ENCODE data around the gene DHH. TPM values are rescaled to one million over a fixed set of nuclear protein-coding genes. Genes with fewer than 3 reads are reported as not detected.

DHH gene
- total RNA-seq, 1 donor from 2014 or later: 0.39 TPM

DNA sequence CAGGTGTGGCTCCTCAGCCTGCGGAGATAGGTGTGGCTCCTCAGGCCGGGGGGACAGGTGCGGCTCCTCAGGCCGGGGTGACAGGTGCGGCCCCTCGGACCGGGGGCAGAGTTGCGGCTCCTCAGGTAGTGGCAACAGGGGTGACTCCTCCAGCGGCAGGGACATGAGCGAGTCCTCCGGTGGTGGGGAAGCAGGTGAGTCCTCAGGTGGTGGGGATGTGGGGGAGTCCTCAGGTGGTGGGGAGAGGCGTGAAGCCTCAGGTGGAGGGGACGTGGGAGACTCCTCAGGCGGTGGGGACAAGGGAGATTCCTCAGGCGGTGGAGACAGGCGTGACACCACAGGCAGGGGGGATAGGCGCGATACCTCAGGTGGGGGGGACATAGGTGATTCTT is 43.2 kb downstream of the DHH start:
- DNase-seq (ENCODE audit: low read depth in 2 of 2): no peak

DNA sequence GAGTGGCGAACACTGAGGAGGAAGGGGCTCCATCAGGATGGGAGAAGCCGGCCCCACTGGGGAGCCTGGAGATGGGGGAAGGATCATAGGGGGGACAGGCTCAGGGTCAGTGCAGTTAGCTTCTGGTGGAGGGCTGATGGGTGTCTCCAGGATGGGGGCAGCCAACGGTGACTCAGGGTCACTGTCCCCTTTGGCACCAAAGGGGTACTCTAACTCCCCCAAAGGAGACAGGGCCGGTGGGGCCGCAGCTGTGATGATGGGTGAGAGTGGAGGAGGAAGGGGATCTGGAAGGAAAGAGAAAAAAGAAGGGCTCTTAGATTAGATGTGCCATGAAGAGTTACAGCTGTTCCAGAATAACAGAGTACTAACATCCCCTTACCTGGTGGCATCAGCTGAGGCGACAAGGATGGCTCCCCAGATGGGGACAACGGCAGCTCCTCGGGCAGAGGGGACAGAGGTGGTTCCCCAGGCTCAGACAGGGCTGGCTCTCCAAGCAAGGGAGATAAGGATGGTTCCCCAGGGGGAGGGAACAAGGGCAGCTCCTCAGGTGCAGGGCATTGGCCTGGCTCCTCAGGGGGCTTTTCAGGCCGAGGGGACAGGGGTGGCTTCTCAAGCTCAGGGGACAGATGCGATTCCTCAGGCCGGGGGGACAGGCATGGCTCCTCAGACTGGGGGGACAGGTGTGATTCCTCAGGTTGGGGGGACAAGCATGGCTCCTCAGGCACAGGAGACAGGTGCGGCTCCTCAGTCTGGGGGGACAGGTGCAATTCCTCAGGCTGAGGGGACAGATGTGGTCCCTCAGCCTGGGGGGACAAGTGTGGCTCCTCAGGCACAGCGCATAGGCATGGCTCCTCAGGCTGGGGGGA is 43.9 kb downstream of the DHH start:
- DNase-seq (ENCODE audit: low read depth in 2 of 2): no peak

DNA sequence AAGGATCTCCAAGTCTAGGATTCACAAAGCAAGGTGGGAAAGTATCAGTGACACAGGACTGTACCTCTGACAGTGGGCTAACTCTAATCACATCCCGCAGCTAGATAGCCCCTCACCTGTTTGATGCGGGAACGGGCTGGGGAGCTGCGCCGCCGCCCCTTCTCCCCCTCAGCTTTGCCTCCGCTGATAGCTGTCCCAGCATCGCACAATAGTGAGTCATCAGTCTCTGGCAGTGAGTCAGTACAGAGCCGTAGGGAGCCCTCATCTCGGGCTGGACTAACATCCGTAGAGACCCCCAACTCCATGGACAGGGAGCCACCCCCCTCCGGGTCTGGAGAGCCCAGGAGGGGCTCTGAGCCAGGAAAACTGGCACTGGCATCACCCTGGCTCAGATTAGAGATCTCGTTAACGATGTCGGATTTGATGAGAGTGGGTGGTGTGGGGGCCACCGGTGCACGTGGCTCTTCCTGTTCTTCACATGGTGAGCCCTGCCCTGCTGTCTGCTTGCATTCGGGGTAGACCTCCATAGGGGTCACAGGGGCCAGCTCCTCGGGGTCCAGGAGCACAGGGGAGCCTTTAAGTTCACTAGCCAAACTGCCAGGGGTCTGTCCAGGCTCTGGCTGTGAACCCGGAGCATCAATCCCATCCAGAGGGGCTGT is 44.9 kb downstream of the DHH start:
- DNase-seq (ENCODE audit: low read depth in 2 of 2): peak in 1 of 2 donors; percentile 72

DNA sequence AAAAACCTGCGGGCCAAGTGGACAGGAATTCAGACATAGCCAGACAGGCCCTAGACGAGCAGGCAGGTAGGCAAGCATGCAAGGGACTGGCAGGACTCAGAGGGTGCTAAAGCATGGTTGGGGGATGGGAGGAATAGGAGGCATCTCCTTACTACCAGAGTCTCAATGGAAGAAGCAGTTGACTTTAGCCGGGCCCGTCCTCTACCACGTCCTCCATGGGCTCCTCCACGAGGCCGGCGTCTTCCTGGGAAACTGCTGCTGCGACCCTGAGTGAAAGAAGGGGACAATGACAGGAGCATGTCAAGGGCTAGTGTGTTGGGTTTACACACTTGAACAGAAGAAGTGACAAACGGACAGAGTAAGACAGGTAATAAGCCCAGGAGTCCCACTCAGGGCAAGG is 45.6 kb downstream of the DHH start:
- DNase-seq (ENCODE audit: low read depth in 2 of 2): no peak

DNA sequence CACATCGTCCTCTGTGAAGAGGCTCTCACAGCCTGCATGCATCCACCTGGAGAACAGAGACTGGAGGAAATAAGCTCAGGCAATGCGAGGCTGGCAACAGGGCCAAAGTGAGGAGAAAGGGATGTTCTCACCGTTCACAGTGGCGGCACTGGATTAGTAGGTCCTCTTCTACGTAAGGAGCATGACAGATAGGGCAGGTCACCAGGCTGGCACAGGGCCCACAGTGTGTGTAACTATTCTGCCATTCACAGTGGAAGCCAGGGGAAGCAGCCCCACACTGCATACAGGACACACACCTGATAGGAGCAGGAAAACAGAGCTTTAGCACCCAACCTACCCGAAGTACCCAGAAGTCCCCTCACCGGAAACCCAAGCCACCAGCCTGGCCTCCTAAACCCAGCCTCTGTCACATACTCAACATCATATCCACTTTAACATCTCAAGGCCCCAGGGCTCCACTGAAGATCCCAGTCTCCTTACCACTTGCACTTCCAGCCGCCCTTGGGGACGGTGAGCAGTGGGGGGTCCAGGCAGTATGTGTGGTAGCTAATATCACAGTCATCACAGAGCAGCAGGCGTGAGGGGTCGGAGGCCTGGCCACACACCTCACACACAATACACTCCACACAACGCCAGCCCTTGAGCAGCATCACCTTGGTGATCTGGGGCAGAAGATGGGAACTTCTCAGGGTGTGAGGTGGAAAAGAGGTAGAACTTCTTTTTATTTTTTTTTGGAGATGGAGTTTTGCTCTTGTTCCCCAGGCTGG is 48.3 kb downstream of the DHH start:
- no peak for DNase-seq (ENCODE audit: low read depth in 2 of 2)

DNA sequence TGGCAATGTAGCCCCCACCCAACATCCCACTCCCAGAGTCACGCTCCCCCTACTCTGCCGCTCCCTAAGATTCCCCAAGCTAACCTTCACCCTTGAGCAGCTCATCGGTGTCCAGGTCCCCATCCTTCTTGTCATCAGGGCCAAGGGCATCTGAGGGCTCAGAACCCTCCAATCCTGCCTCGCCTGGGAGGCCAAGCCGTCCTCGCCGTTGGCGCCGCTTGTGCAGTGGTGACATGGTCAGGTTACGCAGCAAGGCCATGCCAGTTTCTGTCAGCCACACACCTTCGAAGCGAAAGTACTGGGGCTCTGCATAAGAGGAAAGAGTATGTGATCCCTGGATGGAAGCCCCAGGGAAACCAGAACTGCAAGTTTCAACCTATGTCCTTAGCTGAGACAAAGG is 49.9 kb downstream of the DHH start:
- DNase-seq (ENCODE audit: low read depth in 2 of 2): no peak

DNA sequence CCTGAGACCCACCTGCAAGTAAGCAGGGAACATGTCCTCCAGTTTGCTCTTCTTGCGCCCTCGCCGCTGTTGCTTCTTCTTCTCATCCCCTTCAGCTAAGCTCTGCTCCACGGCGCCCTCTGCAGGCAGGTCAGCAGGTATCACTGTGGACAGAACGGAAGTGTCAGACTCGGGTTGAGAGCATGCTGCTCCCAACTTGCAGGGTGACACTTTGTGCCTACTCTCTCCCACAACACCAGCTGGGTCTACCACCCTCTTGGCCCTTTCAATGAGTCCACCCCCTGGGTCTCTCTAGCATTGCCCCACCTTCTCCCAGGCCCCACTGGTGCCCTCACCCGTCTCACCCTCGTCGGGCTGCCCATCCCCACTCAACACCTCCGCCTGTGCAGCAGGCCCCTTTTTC is 50.7 kb downstream of the DHH start:
- peak in 1 of 2 donors; percentile 65 for DNase-seq (ENCODE audit: low read depth in 2 of 2)

DNA sequence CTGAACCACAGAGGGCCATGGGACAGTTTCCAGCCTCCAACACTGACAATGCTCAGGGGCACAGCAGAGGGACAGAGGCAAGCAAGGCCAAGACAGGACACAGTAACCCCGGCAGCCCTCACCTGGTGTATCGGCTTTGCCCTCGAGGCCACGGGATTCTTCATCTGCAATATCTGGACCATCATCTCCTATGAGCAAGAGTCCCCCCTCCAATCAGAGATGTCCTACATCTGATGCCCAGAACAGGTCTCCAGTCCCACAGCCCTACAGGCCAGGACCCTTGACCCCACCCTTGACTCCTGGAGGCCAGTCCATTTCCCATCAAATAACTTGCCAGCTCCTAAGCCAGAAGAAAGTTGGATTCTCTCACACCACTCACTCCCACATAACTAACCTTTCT is 51.4 kb downstream of the DHH start:
- DNase-seq (ENCODE audit: low read depth in 2 of 2): no peak

DNA sequence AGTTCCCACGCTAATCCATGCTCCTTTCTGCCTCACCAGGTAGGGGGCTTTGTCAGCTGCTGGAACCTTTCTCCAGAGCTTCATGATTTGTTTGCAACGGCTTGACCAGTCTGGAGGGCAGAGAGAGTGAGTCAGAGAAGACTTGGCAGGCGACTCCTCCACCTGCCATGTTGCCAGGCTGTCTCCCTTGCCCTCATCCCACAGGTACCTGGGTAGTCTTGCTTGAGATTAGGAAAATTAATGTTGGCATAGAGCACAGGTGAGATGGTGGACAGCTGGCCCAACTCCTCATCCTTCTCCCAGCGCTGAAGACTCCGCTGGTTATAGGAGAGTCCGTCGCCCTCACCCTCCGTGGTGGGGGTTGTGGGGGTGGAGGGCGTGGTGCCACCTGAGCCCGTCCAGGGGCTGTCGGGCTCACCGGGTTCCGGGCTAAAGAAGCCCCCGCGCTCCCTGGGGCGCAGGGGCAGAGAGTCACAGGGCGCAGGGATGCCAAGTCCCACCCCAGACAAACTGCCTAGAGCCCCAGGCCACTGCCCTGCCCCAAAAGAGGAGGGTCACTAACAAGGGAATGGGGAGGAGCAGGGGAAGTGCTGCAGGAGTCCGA is 52.6 kb downstream of the DHH start:
- no peak for DNase-seq (ENCODE audit: low read depth in 2 of 2)

DNA sequence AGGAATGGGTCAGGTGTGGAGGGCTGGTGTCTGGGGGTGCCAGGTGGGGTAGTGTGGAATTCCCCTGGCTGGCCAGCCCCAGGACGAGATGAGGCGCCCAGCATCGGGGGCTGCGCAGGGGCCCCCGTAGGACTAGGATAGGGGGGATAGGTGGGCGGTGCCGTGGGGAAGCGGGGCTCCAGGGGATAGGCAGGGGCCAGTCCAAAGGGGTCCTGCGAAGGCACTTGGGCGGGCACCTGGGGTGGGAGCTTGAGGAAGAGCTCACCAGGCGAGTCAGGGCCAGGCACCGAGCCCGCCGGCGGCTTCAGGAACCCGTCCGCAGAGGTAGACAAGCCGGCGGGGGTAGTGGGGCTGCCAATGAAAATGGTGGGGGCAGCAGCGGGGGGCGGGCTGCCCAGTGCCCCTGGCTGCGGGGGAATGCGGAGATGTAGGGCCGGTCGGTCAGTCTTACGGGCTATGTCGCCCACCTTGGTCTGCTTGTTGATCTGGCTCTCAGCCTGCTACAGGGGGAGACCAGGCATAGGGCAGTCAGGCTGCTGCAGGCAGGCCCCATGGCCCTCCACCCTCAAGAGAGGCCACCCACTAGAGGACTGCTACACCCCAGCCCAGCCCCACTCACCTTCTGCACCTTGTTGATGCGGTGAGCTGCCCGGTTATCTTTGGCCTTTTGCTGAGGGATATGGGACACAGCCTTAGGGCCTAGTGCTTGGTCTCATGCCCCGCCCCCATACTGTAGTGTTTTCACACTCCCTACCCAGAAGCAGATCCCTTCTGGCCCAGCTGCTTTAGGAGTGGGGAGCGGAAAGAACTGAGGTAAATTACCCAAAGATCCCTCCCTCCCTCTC is 53.3 kb downstream of the DHH start:
- no peak for DNase-seq (ENCODE audit: low read depth in 2 of 2)

DNA sequence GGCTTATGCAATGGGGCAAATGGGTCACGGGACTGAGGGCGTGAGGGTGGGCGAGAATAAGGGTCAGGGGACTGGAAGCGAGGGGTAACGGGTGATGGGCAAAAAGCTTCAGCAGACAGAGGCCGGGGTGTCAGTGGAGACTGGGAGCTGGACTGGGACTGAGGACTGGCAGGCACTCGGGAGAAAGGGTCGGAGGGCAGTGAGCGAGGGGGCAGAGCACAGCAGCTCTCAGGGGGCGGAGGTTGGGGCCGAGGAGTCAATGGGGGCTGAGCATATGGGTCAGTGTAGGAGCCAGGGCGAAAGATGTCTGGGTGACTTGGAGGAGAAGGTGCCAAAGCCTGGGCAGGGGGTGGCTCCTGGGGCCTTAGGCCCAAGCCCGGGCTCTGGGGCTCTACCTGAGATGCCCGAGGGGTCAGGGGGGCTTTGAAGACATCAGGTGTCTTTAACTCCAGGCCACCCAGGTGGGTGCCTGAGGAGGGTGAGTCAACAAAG is 54.2 kb downstream of the DHH start:
- no peak for DNase-seq (ENCODE audit: low read depth in 2 of 2)

DNA sequence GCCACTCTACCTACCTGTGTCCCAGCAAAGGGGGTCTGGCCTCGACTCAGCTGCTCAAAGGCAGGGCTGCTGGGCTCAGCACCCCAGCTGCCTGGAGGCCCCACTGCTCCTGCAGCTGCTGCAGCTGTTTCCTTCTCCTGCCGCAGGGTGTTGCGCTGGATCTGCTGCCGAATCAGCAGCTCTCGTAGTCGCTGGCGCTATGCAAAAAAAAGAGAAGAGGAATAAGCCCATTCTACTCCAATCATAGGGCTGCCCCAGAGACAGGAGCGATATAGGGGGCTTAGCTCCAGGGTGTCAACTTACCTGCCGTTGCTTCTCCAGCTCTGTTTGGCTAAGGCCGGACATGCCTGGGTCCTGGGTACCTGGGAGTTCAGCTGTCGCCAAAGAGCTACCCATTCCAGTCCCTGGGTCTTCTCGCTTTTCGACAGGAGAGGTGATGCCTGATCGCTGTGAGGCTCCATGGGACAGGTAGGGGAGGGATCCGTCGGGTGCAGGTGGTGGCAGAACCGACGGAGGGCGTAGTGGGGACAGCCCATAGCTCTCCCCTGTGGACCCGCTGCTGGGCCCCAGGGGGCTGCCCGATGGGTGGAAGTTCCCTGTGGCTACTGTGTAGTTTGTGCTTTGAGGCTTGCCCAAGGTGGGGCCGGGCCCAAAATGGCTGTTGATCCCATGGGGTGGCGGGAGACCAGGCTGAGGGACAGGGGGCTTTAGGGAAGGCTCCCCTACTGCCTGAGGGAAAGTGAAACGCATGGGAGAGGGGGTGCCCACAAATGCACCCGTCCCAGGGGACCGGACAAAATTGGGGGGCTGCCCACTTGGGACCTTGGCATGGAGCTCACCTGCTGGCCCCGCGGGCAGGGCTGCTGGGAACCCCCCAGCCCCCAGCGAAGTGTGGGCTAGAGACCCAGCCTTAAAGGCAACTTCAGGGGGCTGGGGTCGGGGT is 54.9 kb downstream of the DHH start:
- DNase-seq (ENCODE audit: low read depth in 2 of 2): no peak

DNA sequence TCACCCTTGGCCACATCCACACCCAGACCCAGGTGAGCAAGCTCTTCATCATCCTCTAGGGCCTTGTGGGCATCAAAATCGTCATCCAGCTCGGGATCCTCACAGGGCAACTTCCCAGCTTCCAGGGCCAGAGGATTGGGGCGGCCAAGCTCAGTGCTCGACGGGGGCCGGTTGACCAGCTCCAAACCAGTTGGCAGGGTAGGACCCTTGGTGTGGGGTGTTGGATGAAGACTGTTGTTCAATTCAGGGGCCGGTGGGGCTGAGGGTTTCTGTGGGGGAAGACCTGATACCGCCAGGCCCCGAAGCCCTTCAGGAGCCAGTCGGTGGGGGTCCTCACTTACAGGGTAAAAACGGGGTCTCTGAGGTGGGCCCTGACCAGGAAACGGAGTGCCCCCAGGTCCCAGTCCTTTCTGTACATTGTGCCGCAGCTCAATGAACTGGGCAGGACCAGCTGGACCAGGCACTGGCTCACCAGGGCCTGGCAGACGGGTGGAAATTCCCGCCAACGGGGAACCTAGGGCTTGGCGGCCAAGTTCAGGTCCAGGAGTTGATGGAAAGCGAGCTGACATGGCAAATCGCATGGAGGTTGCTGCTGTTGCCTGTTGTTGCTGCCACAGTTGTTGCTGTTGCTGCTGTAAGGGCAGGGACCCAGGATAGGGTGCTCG is 56.2 kb downstream of the DHH start:
- DNase-seq (ENCODE audit: low read depth in 2 of 2): no peak

DNA sequence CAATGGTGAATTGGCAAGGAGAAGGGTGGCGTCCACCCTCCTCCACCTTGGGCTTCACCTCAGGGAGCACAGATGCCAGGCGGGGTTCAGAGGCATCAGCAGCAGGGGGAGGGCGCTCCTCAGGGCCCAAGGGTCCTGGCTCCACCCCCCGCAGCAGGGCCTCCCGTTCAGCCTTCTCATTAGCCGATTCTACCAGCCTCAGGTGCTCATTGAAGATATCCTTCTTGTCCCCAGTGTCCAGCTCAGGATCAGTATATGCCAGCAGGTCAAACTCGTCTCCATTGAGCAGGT is 56.7 kb downstream of the DHH start:
- no peak for DNase-seq (ENCODE audit: low read depth in 2 of 2)

DNA sequence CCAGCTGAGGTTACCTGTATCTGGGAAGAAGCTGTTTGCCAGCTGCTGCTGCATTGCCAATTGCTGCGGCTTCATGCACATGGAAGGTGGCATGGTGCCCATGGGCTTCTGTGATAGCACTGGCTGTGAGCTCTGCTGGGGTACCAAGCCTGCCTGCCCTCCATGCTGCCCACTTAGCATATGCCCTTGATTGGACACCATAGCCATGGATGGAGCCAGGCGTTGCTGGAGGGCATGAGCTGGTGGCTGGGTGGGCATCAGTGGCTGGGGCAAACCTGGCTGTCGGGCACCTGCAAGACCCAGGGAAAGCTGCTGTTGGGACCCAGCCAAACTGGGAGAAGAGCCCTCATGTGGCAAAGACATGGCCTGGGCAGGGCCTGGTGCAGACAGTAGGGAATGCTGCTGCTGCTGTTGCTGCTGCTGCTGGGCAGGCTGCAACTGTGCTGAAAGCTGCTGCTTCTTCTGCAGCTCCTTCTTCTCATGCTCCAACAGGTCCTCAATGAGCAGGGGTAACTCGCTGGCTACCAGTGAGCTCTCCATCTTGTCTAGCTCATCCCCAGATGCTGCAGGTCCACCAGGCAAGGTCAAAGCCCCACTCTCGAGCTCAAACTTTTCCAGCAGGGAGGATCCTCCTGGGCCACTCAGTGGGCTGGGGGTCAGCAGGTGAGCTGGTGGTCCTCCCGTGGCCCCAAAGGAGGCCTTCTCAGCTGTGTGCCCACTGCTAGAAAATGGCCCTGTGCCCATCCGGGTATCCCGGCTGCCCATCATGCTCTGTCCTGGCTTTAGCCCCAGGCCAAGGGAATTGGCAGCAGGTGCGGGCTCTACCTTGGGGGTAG is 57.3 kb downstream of the DHH start:
- DNase-seq (ENCODE audit: low read depth in 2 of 2): no peak

Data from dermis microvascular lymphatic vessel endothelial cell (primary cell).